Neuronal stem cell (in vitro differentiated cells): ENCODE measurements around the gene LDHD.
A peak's percentile ranks its signal among the peaks of the same experiment; 100 is the strongest.

ENCODE experiments used
- DNase-seq: peaks from one replicate; pipeline ENCODE4 v3.0.0-alpha.2; 2013; ENCODE audit warnings: low spot score
- H2AFZ ChIP-seq: one replicate; pipeline ENCODE4 v1.6.1; 2013; ENCODE audit warnings: mild to moderate bottlenecking, low read length, inconsistent platforms
- H2AK5ac ChIP-seq: 2 replicates; pipeline ENCODE4 v1.6.1; 2013; ENCODE audit warnings: low read depth, mild to moderate bottlenecking, inconsistent platforms, low read length, moderate library complexity, mixed read lengths
- H2BK120ac ChIP-seq: 2 replicates; pipeline ENCODE4 v1.6.1; 2013; ENCODE audit warnings: low read depth, mild to moderate bottlenecking, inconsistent platforms, low read length, moderate library complexity, mixed read lengths
- H2BK12ac ChIP-seq: one replicate; pipeline ENCODE4 v1.6.1; 2013; ENCODE audit warnings: low read length, inconsistent platforms
- H2BK15ac ChIP-seq: 2 replicates; pipeline ENCODE4 v1.6.1; 2013; ENCODE audit warnings: mild to moderate bottlenecking, low read length, inconsistent platforms, mixed read lengths
- H2BK5ac ChIP-seq: one replicate; pipeline ENCODE4 v1.6.1; 2013; ENCODE audit warnings: inconsistent platforms, mild to moderate bottlenecking, low read length, moderate library complexity
- H3K14ac ChIP-seq: one replicate; pipeline ENCODE4 v1.6.1; 2013; ENCODE audit warnings: low read length, inconsistent platforms
- H3K18ac ChIP-seq: 2 replicates; pipeline ENCODE4 v1.6.1; 2013; ENCODE audit warnings: low read length, inconsistent platforms
- H3K23ac ChIP-seq: 2 replicates; pipeline ENCODE4 v1.6.1; 2013; ENCODE audit warnings: low read depth, mild to moderate bottlenecking, mixed read lengths, low read length, inconsistent platforms; ENCODE audit not compliant: poor library complexity
- H3K27ac ChIP-seq: replicated peaks from 3 replicates; pipeline ENCODE4 v1.5.1; 2013; ENCODE audit warnings: low read length, inconsistent platforms
- H3K27me3 ChIP-seq, 3 experiments: 2 replicates each; pipeline ENCODE4 v1.6.1; 2013; ENCODE audit warnings: low read length in 3 of 3, mild to moderate bottlenecking in 2 of 3, inconsistent platforms in 1 of 3, low read depth in 1 of 3, mixed read lengths in 1 of 3, moderate library complexity in 1 of 3; ENCODE audit not compliant: control insufficient read depth in 3 of 3, insufficient read depth in 3 of 3
- H3K36me3 ChIP-seq, 2 donors: replicated peaks in 1 of 2; 2 replicates each; pipeline ENCODE4 v1.6.1; 2013; ENCODE audit warnings: low read length in 2 of 2; ENCODE audit not compliant: control insufficient read depth in 2 of 2, insufficient read depth in 2 of 2
- H3K4ac ChIP-seq: 2 replicates; pipeline ENCODE4 v1.6.1; 2013; ENCODE audit warnings: inconsistent platforms, mild to moderate bottlenecking, low read length, moderate library complexity
- H3K4me1 ChIP-seq, 2 donors: 1 replicate in 1 of 2; 2 replicates in 1 of 2; pipeline ENCODE4 v1.6.1; 2013; ENCODE audit warnings: low read length in 2 of 2, low read depth in 1 of 2; ENCODE audit not compliant: control insufficient read depth in 2 of 2, insufficient read depth in 1 of 2
- H3K4me2 ChIP-seq: one replicate; pipeline ENCODE4 v1.6.1; 2013; ENCODE audit warnings: mild to moderate bottlenecking, low read length, inconsistent platforms; ENCODE audit not compliant: insufficient read depth, poor library complexity, severe bottlenecking
- H3K4me3 ChIP-seq, 2 donors: 2 replicates each; pipeline ENCODE4 v1.5.1; 2013; ENCODE audit warnings: low read length in 2 of 2, mild to moderate bottlenecking in 2 of 2, inconsistent platforms in 1 of 2, moderate library complexity in 1 of 2
- H3K79me1 ChIP-seq: one replicate; pipeline ENCODE4 v1.6.1; 2013; ENCODE audit warnings: low read depth, mild to moderate bottlenecking, inconsistent platforms, low read length, moderate library complexity
- H3K9ac ChIP-seq: one replicate; pipeline ENCODE4 v1.6.1; 2013; ENCODE audit warnings: mild to moderate bottlenecking, low read depth, low read length, inconsistent platforms; ENCODE audit not compliant: poor library complexity
- H3K9me3 ChIP-seq, 2 donors: replicated peaks in 1 of 2; 2 replicates each; pipeline versions ENCODE3 to v1.6.1; 2013; ENCODE audit warnings: low read length in 2 of 2, mild to moderate bottlenecking in 2 of 2, inconsistent platforms in 1 of 2, low read depth in 1 of 2, mixed read lengths in 1 of 2, moderate library complexity in 1 of 2; ENCODE audit not compliant: control insufficient read depth in 2 of 2, insufficient read depth in 1 of 2
- H4K8ac ChIP-seq: one replicate; pipeline ENCODE4 v1.6.1; 2013; ENCODE audit warnings: low read depth, mild to moderate bottlenecking, inconsistent platforms, low read length, moderate library complexity
- H4K91ac ChIP-seq: one replicate; pipeline ENCODE4 v1.6.1; 2013; ENCODE audit warnings: low read length, low read depth, mild to moderate bottlenecking, inconsistent platforms; ENCODE audit not compliant: poor library complexity
- WGBS, 2 donors: extraction: QIAGEN DNeasy Blood & Tissue Kit; methylation state at CpG; one replicate each; pipeline ENCODE4 v1.1.7; 2013; ENCODE audit warnings: missing lambda C conversion rate in 2 of 2, mixed read lengths in 1 of 2; ENCODE audit not compliant: insufficient read length in 2 of 2, insufficient replicate concordance in 1 of 2; ENCODE audit errors: extremely low coverage in 2 of 2; 5-methylcytosine and 5-hydroxymethylcytosine counted together

LDHD gene

GRCh38 chr16:75114179-75114945 is 2.2 kb downstream of the LDHD start:
- no peak for DNase-seq
- Histone ChIP-seq H3K23ac (peak overlapping the region; percentile 92), H3K36me3 (no peaks in the 10 kb centered on the region), H3K4me2 (no peak overlapping the region), H3K27ac (no peak overlapping the region), H2AFZ (no peak overlapping the region), H3K4ac (no peak overlapping the region), H2BK15ac (peak overlapping the region; percentile 55), H4K91ac (no peak overlapping the region), H3K9ac (no peak overlapping the region), H3K14ac (peak overlapping the region; percentile 67), H2BK120ac (peak overlapping the region; percentile 81), H4K8ac (no peak overlapping the region), H3K4me3 (no peak overlapping the region), H3K79me1 (peaks cover 8% of the 10 kb centered on the region), H3K18ac (peak overlapping the region; percentile 11), H3K4me1 (peaks cover 9 to 13% of the 10 kb centered on the region in 2 donors), H3K27me3 (no peaks in the 10 kb centered on the region), H2AK5ac (peak overlapping the region; percentile 91), H3K9me3 (peaks cover 0 to 5% of the 10 kb centered on the region in 2 donors), H2BK5ac (peak overlapping the region; percentile 66), H2BK12ac (no peak overlapping the region)
- no CpG with 5 or more reads among the region's 44 CpGs for WGBS, 2 donors

- Histone ChIP-seq H3K14ac (peak overlapping the region; percentile 47), H3K4ac (no peak overlapping the region), H3K27me3 (no peaks in the 10 kb centered on the region), H2BK12ac (peak overlapping the region; percentile 34), H3K18ac (peak overlapping the region; percentile 72), H4K8ac (peak overlapping the region; percentile 89), H3K4me2 (no peak overlapping the region), H3K9me3 (peaks cover 0 to 5% of the 10 kb centered on the region in 2 donors), H3K9ac (no peak overlapping the region), H3K36me3 (peaks cover 0 to 4% of the 10 kb centered on the region in 2 donors), H3K79me1 (peaks cover 8% of the 10 kb centered on the region), H2AK5ac (no peak overlapping the region), H2BK15ac (no peak overlapping the region), H3K4me1 (peaks cover 11 to 13% of the 10 kb centered on the region in 2 donors), H3K27ac (no peak overlapping the region), H2BK120ac (no peak overlapping the region), H2BK5ac (no peak overlapping the region), H2AFZ (no peak overlapping the region), H4K91ac (peak overlapping the region; percentile 4), H3K23ac (no peak overlapping the region), H3K4me3 (no peak overlapping the region)
- DNase-seq: no peak
- no CpG with 5 or more reads among the region's 20 CpGs for WGBS, 2 donors
Observed at GRCh38 chr16:75113541-75114121, 2.9 kb downstream of the LDHD start.

GRCh38 chr16:75112734-75113491 is 3.7 kb downstream of the LDHD start:
- H3K27me3 ChIP-seq: no peaks in the 10 kb centered on the region
- H3K4me3 ChIP-seq: no peak overlapping the region
- no peak for DNase-seq
- no peak overlapping the region for H2AFZ ChIP-seq
- H3K27ac ChIP-seq: no peak overlapping the region
- peaks cover 0 to 5% of the 10 kb centered on the region in 2 donors for H3K9me3 ChIP-seq
- WGBS, 2 donors: no CpG with 5 or more reads among the region's 14 CpGs
- no peak overlapping the region for H2BK5ac ChIP-seq
- H2BK15ac ChIP-seq: no peak overlapping the region
- H3K4ac ChIP-seq: no peak overlapping the region
- peaks cover 11 to 13% of the 10 kb centered on the region in 2 donors for H3K4me1 ChIP-seq
- no peak overlapping the region for H4K91ac ChIP-seq
- peaks cover 0 to 5% of the 10 kb centered on the region in 2 donors for H3K36me3 ChIP-seq
- H3K23ac ChIP-seq: peak overlapping the region; percentile 71
- H3K14ac ChIP-seq: peak overlapping the region; percentile 10
- H3K79me1 ChIP-seq: peaks cover 8% of the 10 kb centered on the region
- peak overlapping the region; percentile 57 for H3K9ac ChIP-seq
- H2AK5ac ChIP-seq: peak overlapping the region; percentile 41
- H2BK12ac ChIP-seq: peak overlapping the region; percentile 16
- H4K8ac ChIP-seq: no peak overlapping the region
- no peak overlapping the region for H3K4me2 ChIP-seq
- H2BK120ac ChIP-seq: no peak overlapping the region
- H3K18ac ChIP-seq: peak overlapping the region; percentile 67
